ENCODE results near the gene IL6ST. TPM values are rescaled to one million over a fixed set of nuclear protein-coding genes. Genes with fewer than 3 reads are reported as not detected.
A peak's percentile ranks its signal among the peaks of the same experiment; 100 is the strongest.

The IL6ST gene
- total and polyA plus RNA-seq, 2 experiments from 2014 or later = 197 to 242 TPM

- no peaks in the 10 kb centered on the region for H3K36me3 ChIP-seq (ENCODE audit: low read depth)
- H3K9ac ChIP-seq = no peak overlapping the region
- H2AFZ ChIP-seq = no peak overlapping the region
- H3K27ac ChIP-seq = no peak overlapping the region
- peaks cover 18% of the 10 kb centered on the region for H3K4me1 ChIP-seq (ENCODE audit: insufficient read depth)
- H3K9me2 ChIP-seq (ENCODE audit: insufficient read depth) = no peaks in the 10 kb centered on the region
- H3K4me3 ChIP-seq = no peak overlapping the region
- in situ Hi-C loops (cut with MboI) = no loop called here
- DNase-seq = no peak
- H3K4me2 ChIP-seq (ENCODE audit: unreplicated experiment) = no peak overlapping the region
- H3K27me3 ChIP-seq (replicated peaks; ENCODE audit: insufficient read depth) = no peaks in the 10 kb centered on the region
- no peak for TF ChIP-seq EZH2 (IDR thresholded peaks at IDR 0.05; ENCODE audit: insufficient read depth, poor library complexity, severe bottlenecking)
- TF ChIP-seq EZH2phosphoT487 (IDR thresholded peaks at IDR 0.05; ENCODE audit: insufficient read depth, low read depth) = no peak
- no peaks in the 10 kb centered on the region for H3K9me3 ChIP-seq (ENCODE audit: low read depth)
- no peaks in the 10 kb centered on the region for H3K79me2 ChIP-seq (ENCODE audit: insufficient read depth)
- peaks cover 6% of the 10 kb centered on the region for H3F3A ChIP-seq (ENCODE audit: insufficient read depth)
- no peaks in the 10 kb centered on the region for H4K20me1 ChIP-seq (ENCODE audit: insufficient read depth)
Observed at GRCh38 chr5:56029457-56029856, 34.7 kb upstream of the IL6ST start.

DNA sequence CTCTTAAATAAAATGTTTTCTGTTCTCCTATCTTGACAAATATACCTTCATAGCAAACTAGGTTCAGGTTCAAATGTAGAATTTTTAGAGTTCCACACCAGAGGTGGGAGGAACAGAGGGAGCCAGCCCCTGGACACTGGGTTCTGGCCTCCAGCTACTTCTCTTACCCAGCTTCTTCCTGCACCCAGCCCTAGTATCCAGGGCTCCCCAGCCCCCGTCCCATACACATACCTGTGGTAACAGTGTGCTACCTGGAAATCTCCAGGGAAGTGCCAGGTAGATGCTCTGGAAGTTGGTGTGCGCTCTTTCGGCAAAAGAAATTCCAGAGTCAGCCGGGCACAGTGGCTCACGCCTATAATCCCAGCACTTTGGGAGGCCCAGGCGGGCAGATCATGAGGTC, 33.9 kb upstream of the IL6ST start:
- Histone ChIP-seq H4K20me1 (ENCODE audit: insufficient read depth) (no peaks in the 10 kb centered on the region), H3K36me3 (ENCODE audit: low read depth) (no peaks in the 10 kb centered on the region), H3K4me2 (ENCODE audit: unreplicated experiment) (no peak overlapping the region), H3K9me2 (ENCODE audit: insufficient read depth) (no peaks in the 10 kb centered on the region), H2AFZ (no peak overlapping the region), H3K9me3 (ENCODE audit: low read depth) (no peaks in the 10 kb centered on the region), H3K27ac (no peak overlapping the region), H3K4me3 (no peak overlapping the region), H3F3A (ENCODE audit: insufficient read depth) (peaks cover 6% of the 10 kb centered on the region), H3K27me3 (replicated peaks; ENCODE audit: insufficient read depth) (no peaks in the 10 kb centered on the region), H3K9ac (no peak overlapping the region), H3K4me1 (ENCODE audit: insufficient read depth) (peaks cover 18% of the 10 kb centered on the region), H3K79me2 (ENCODE audit: insufficient read depth) (no peaks in the 10 kb centered on the region)
- TF ChIP-seq EZH2 (IDR thresholded peaks at IDR 0.05; ENCODE audit: insufficient read depth, poor library complexity, severe bottlenecking) (no peak), EZH2phosphoT487 (IDR thresholded peaks at IDR 0.05; ENCODE audit: insufficient read depth, low read depth) (no peak)
- in situ Hi-C loops (cut with MboI) = no loop called here
- no peak for DNase-seq
- 92 to 97% methylated on average over 6 of the region's 6 CpGs for WGBS, 2 experiments (ENCODE audit: low coverage in 1 of 2, low lambda C conversion rate in 2 of 2, missing lambda C conversion rate in 2 of 2)

DNA sequence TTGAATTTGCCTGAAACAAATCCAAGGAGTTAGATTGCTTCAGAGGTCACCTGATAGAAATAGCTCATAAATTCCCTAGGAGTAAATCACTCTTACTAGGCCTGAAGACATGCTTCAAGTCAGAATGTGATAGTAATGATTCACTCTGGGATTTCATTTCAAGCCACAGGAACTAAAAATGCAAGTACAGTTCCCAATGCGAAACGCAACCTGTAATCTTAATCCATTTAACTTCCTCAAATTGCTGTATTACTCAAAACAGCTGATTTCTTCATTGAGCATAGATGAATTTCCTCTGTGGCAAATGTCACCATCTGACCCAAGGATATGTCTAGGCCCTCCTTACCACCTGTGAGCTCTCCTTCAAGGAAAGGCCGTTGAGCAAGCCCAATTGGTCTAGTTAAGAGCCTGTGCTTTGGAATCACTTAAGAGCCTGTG, 32.1 kb upstream of the IL6ST start:
- no peaks in the 10 kb centered on the region for H3K79me2 ChIP-seq (ENCODE audit: insufficient read depth)
- no peak for TF ChIP-seq EZH2phosphoT487 (IDR thresholded peaks at IDR 0.05; ENCODE audit: insufficient read depth, low read depth)
- TF ChIP-seq EZH2 (IDR thresholded peaks at IDR 0.05; ENCODE audit: insufficient read depth, poor library complexity, severe bottlenecking) = no peak
- H3K36me3 ChIP-seq (ENCODE audit: low read depth) = no peaks in the 10 kb centered on the region
- in situ Hi-C loops (cut with MboI) = no loop called here
- no peaks in the 10 kb centered on the region for H3K27me3 ChIP-seq (replicated peaks; ENCODE audit: insufficient read depth)
- DNase-seq = peak; percentile 78
- H3K4me2 ChIP-seq (ENCODE audit: unreplicated experiment) = peak overlapping the region; percentile 60
- H3K9ac ChIP-seq = no peak overlapping the region
- 40 to 41% methylated on average over 3 of the region's 3 CpGs for WGBS, 2 experiments (ENCODE audit: low coverage in 1 of 2, low lambda C conversion rate in 2 of 2, missing lambda C conversion rate in 2 of 2)
- no peak overlapping the region for H2AFZ ChIP-seq
- H3K9me3 ChIP-seq (ENCODE audit: low read depth) = no peaks in the 10 kb centered on the region
- no peaks in the 10 kb centered on the region for H3K9me2 ChIP-seq (ENCODE audit: insufficient read depth)
- no peak overlapping the region for H3K4me3 ChIP-seq
- H4K20me1 ChIP-seq (ENCODE audit: insufficient read depth) = no peaks in the 10 kb centered on the region
- peaks cover 18% of the 10 kb centered on the region for H3K4me1 ChIP-seq (ENCODE audit: insufficient read depth)
- 0 out of 2 replicates have a peak overlapping the region, but pooled peaks have one; percentile 10 for H3K27ac ChIP-seq
- H3F3A ChIP-seq (ENCODE audit: insufficient read depth) = peaks cover 6% of the 10 kb centered on the region

DNA sequence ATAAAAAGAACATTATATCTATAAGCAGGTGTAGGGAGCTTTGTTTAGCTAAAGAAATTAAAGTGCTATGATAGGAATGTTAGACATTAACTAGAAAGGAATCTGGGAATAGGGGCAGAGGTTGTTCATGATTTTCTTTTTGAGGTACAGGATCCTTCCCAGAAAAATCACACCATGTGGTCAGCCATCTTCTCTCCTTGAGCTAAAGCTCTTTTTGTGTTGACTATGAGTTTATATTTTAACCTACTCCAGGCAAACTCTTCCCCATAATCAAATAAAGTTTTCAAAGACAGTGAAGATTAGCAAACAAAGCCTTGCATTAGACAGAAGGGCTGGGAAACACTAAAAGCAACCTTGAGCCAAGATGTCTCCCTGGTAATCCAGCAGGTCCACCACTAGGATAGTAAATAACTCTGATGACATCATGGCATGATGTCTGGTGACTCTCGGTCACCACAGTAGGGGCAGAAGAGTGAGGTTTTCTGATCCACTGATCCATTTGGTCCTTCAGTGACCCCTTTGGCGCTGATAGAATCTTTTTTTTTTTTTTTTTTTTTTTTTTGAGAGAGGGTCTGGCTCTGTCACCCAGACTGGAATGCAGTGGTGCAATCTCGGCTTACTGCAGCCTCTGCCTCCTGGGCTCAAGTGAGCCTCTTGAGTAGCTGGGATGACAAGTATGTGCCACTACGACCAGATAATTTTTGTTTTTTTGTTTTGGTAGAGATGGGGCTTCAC, 30.6 kb upstream of the IL6ST start:
- Histone ChIP-seq H3K9me2 (ENCODE audit: insufficient read depth) (no peaks in the 10 kb centered on the region), H3K4me3 (no peak overlapping the region), H3K79me2 (ENCODE audit: insufficient read depth) (no peaks in the 10 kb centered on the region), H3K36me3 (ENCODE audit: low read depth) (no peaks in the 10 kb centered on the region), H3K9ac (no peak overlapping the region), H4K20me1 (ENCODE audit: insufficient read depth) (no peaks in the 10 kb centered on the region), H2AFZ (no peak overlapping the region), H3K27ac (no peak overlapping the region), H3K4me2 (ENCODE audit: unreplicated experiment) (no peak overlapping the region), H3K27me3 (replicated peaks; ENCODE audit: insufficient read depth) (no peaks in the 10 kb centered on the region), H3K4me1 (ENCODE audit: insufficient read depth) (peaks cover 18% of the 10 kb centered on the region), H3K9me3 (ENCODE audit: low read depth) (no peaks in the 10 kb centered on the region), H3F3A (ENCODE audit: insufficient read depth) (peaks cover 6% of the 10 kb centered on the region)
- no peak for TF ChIP-seq EZH2phosphoT487 (IDR thresholded peaks at IDR 0.05; ENCODE audit: insufficient read depth, low read depth)
- no peak for TF ChIP-seq EZH2 (IDR thresholded peaks at IDR 0.05; ENCODE audit: insufficient read depth, poor library complexity, severe bottlenecking)
- in situ Hi-C loops (cut with MboI) = no loop called here
- WGBS, 2 experiments (ENCODE audit: low coverage in 1 of 2, low lambda C conversion rate in 2 of 2, missing lambda C conversion rate in 2 of 2) = 94 to 96% methylated on average over 4 of the region's 4 CpGs
- peak; percentile 41 for DNase-seq

All from GM23248 (cell line).